Transverse colon (tissue), 4 donors: Measurements from ENCODE around the gene SUPV3L1.

ENCODE experiments used
- POLR2AphosphoS5 ChIP-seq, 3 donors: sonication (generic); formaldehyde crosslinking; IDR thresholded peaks; one replicate each; pipeline ENCODE4 v1.6.1; 2016; ENCODE audit warnings: antibody characterized with exemption in 3 of 3
- TF ChIP-seq, protein P1 (sequence below), 5 experiments: fragments of 200-600 bp in 3 of 5; fragments of 450-650 bp in 2 of 5; sonication (generic) in 3 of 5; IDR thresholded peaks; 1 replicate in 2 of 5; 2 replicates in 3 of 5; pipeline ENCODE4 v1.5.1; 2016 to 2017; ENCODE audit warnings: antibody characterized with exemption in 5 of 5, inconsistent platforms in 3 of 5, mild to moderate bottlenecking in 2 of 5, moderate library complexity in 1 of 5

DNA sequence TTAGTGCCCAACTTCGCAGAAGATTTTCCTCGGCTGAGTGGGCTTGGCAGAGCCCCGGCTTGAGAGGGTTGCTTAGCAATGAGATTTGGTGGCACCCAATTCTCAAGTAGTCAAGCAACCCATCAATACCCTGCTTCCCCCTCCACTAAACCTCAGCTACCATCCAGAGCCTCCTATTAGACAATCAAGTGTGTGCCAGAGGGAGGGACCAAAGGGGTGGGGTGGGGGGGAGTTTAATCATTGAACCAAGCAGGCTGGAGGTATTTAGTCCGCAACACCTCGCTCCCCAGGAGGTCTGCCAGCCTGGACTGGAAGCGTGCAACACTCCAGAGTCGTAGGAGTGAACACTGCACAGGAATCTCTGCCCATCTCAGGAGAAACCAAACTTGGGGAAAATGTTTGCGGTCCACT, 40.0 kb downstream of the SUPV3L1 start, which contains the start of gene HKDC1:
- TF ChIP-seq, protein P1, sequence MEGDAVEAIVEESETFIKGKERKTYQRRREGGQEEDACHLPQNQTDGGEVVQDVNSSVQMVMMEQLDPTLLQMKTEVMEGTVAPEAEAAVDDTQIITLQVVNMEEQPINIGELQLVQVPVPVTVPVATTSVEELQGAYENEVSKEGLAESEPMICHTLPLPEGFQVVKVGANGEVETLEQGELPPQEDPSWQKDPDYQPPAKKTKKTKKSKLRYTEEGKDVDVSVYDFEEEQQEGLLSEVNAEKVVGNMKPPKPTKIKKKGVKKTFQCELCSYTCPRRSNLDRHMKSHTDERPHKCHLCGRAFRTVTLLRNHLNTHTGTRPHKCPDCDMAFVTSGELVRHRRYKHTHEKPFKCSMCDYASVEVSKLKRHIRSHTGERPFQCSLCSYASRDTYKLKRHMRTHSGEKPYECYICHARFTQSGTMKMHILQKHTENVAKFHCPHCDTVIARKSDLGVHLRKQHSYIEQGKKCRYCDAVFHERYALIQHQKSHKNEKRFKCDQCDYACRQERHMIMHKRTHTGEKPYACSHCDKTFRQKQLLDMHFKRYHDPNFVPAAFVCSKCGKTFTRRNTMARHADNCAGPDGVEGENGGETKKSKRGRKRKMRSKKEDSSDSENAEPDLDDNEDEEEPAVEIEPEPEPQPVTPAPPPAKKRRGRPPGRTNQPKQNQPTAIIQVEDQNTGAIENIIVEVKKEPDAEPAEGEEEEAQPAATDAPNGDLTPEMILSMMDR (IDR thresholded peaks at IDR 0.05): no peak
- no peak for TF ChIP-seq POLR2AphosphoS5 (IDR thresholded peaks at IDR 0.05)
